Loucy (cell line): ENCODE results near the gene SGPP2.

ENCODE experiments used
- CTCF ChIP-seq: fragments of 200-600 bp; sonication (generic); conservative IDR thresholded peaks from 2 replicates; pipeline ENCODE4 v1.5.1; 2014; ENCODE audit warnings: mild to moderate bottlenecking, antibody characterized with exemption, low read length
- EZH2phosphoT487 ChIP-seq: fragments of 200-600 bp; IDR thresholded peaks from 2 replicates; pipeline ENCODE4 v1.6.1; 2018; ENCODE audit warnings: antibody characterized with exemption, mild to moderate bottlenecking, moderate library complexity, borderline replicate concordance

GRCh38 chr2:222427646-222428301 lies 3.4 kb downstream of the SGPP2 start:
- TF ChIP-seq CTCF (no peak), EZH2phosphoT487 (no peak)
